HG02678 (cell line): ENCODE measurements around the gene TGM2.

Experiments used
- ATAC-seq: cut with Tn5 transposase; IDR thresholded peaks from one replicate; pipeline ENCODE4 v1.9.1; 2021; ENCODE audit warnings: mild to moderate bottlenecking, moderate library complexity; ENCODE audit not compliant: unreplicated experiment

The TGM2 gene

DNA sequence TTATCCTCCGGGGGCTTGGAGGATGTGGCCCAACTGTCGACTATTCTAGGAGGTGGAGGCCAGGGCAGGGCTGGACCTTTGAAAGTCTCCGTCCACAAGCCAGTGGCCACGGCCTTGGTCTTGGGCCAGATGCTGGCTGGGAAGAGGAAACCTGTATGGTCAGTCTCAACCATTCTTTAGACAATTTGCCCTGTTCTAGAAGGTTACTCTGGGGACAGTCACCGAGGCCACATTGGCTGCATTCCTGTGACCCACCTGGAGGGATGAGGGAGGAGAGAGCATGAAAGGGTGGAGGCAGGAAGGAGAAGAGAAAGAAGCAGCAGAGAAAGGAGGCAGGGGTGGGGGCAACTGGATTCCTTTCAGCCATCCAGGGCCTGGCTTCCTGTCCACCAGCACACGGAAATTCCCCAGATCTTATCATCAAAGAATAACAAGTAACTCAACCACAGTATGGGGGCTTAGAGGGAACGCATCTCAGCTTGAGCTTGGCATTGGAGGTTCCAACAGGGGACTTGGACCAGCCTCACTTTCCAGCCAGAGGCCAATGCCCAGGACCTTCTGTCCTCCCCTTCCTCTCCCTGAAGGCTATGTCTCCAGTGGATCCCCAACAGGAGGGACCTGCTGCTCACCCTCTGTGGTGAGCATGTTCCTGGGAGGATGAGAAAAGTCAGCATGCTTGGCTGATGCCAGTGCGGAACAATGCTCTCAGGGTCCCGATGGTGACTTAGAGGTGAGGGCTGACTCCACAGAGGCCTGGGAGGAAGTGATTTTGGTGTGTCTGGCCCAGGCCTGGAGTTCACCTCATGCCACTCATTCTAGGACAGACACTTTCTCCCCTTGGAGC is 30.4 kb downstream of the TGM2 start:
- no peak for ATAC-seq

DNA sequence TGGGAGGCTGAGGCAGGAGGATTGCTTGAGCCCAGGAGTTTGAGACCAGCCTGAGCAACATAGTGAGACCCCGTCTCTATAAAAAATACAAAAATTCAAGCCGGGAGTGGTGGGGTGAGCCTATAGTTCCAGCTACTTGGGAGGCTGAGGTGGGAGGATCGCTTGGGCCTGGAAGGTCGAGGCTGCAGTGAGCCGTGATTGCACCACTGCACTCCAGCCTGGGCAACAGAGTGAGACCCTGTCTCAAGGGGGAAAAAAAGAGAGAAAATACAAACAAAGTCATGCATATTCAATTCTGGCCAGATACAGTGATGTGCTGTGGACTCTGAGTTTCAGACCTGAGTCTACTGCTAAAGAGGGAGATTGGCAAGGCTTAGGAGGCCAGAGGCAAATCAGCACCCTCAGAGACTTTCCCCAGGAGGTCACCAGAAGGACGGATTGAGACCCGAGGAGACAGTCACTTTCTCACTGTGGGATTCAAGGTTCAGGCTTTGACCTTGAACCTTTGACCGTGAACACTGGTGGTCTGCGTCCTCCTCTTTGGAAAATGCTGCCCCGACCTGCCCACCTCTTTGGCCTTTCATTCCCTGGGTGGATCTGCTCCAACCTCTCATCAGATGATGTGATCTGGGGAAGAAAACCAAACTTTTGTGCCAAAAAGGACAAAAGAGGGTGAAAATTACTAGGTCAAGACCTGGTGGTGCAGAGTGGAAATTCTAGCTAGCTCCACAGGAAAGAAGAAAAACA is 31.2 kb downstream of the TGM2 start:
- ATAC-seq = no peak

DNA sequence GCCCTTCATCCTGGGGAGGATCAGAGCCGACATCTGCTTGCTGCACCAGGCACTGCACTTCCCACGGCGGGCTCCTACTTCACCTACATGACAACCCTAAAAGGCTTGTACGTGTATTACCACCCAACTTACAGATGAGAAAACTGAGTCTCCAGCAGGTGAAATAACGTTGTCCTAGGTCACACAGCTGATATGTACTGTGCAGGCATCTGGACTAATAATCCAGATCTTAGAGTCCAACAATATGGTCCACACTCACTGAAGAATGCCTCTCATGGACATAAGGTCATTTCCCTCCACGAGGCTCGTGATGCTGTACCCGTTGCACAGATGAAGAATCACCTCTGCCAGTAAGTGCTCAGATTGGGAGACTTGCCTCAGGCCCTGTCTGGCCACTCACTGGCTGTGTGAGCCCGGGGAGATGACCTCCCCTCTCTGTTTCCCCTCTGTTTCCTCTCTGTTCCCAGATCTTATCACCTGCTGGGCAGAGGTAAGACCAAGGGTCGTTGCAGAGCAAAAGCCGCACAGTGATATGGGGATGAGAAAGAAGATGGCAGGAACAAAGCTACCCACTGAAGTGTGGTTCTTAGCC is 32.1 kb downstream of the TGM2 start:
- no peak for ATAC-seq

DNA sequence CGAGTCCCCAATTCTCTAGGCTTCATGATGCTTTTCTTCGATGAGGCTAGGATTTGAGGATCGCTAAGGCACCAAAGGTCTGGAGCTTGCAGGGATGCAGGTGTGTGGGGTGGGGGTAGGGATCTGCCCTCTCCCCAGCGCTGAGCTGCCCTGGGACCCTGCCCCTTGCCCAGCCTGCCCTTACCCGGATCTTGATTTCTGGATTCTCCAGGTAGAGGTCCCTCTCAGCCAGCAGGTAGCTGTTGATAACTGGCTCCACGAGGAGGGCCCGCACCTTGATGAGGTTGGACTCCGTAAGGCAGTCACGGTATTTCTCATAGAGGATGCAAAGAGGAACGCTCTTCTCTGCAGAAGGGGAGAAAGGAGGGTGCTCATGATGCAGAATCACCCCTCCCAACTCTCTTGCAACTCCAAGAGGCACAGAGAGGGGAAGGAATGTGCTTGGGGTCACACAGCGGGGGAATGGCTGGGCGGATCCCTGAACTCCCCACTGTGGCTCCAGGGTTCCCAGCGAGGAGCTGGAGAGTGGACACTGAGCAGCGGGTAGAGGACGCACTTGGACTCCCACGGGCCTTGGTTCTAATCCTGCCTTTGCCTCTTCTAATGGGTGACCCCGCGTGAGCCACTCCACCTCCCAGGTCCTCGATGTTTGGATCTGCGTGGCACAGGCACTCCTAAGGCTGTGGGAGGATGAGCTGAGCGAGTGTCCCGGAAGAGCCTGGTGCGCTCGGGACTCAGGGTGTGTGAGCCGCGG is 32.7 kb downstream of the TGM2 start:
- no peak for ATAC-seq

DNA sequence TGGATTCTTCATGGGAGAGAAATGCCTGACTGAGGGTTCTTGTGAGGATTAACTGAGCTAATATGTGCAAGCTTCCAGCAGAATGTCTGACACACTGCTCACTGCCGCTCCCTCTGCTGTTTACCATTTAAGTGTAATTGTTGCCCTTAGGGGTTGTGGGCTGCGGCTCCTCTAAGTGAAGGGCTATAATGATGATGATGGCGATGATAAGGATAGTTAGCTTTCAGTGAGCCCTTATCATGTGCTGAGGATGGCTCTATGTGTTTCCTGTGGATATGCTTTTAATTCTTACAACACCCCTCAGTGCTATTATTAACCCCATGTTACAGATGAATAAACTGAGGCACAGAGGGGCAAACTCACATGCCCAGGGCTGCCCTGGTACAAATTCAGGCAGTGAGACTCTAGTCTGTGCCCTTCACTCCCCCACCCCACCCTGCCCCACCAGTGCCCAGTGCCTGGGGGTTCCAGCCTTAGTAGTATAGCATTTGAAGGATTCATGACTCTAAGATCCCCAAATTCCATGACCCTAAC is 33.4 kb downstream of the TGM2 start:
- ATAC-seq = no peak

DNA sequence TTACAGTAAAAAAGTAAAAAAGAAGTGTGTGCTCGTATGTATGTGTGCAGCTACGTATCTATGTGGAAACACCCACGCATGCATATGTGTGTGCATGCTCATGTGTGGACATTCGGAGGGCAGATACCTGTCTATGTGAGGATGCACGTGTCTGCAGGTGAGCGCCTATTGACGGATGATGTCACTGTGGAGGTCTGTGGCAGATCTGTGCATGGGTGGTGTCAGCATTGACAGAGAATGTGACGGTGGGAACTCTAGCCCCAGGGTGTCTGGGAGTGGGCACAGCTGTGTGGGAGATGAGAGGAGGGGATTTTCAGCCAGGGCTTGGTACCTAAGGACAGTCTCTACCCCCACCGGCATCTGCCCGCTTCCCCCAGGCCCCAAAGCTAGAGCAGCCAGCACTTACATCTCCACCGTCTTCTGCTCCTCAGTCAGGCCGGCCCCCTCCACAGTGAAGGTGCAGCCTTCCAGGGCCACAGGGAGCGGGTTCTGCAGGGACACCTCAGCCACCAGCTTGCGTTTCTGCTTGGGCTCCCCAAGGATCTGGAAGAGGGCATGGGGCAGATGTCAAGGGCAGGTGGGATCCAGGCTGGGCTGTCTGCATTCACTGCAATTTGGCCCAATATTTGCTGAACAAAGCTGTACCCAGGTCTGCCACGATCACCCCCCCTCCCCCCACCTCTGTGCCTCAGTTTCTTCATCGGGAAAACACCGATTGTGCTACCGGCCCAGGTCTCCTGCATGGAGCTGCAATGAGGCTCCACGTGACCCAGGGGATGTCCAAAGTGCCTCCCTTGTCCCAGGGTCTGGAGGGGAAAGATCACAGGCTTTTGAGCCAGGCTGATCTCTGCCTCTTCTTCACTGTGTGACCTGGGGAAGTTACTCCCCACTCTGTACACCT is 34.1 kb downstream of the TGM2 start:
- no peak for ATAC-seq

DNA sequence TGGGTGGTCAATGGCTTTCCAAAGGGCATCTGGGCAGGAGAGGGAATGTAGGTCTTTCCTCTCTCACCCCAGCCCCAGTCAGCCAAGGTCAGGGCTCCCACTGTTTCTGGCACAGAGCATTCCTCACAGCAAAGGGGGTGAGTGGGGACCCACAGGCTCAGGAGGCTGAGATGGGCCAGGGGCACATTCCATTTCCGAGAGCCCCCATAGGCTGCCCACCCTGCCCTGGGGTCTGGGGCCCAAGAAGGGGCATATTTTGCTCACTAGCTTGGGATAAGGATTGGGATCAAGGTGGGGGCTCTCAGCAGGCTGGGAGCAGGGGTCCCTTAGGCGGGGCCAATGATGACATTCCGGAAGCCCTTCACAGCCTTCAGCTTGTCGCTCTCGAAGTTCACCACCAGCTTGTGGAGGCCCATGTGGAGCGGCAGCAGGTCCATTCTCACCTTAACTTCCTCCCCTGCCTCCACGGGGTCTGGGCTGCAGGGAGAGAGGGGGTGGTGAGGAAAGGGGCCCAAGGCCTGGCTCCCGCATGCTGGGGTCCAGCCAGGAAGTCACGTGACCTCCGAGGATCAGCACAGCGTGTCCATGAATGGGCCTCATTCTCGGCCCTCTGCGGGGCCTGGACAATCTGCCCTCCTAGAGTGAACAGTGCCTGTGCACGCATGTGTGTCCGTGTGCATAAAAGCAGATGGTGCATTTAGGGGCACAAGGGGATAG is 35.0 kb downstream of the TGM2 start:
- ATAC-seq = no peak

DNA sequence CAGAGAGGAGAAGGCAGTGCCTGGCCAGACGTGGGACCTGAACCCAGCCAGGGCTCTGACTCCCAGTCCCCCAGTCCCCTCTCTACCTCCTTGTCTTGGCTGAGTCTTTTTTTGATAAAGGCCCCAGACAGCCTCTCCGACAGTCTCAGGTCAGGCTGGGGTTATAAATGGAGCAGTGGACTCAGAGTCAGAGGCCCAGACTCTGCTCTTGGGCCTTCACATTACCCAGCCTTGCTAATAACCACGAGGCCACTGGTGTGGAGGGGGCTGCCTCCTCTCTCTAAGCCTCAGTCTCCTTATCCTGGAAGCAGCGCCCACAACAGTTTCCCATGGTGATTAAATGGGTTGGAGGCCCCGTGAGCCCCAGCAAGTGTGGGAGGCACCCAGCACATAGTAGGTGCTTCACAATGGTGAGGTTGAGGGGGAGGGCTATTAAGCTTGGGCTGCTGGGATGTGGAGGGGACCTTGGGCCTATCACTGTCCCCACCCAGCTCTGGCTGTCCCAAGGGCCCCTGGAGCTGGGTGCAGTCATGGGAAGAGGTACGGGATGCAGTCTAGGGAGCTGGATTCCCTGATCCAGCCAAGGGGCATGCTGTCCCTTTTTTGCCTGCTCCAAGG is 35.7 kb downstream of the TGM2 start:
- no peak for ATAC-seq

DNA sequence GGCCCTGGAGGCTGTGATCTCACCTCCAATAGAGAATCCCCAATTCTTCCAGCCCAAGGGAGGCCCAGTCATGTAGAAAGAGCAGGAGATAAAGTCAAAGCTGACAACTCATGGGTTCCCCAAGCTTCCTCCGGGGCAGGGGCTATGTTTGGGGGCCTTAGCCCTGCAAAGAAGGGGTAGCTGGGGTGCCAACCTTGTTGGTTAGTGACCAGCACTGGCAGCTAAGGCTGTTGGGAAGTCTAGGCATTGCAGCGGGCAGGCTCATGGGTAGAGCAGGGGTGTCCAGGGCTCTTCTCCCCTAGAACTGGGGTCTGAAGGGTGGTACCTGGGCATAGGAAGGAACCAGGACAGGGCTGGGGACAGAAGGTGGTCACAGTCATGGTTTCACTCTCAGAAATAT is 36.4 kb downstream of the TGM2 start:
- no peak for ATAC-seq

DNA sequence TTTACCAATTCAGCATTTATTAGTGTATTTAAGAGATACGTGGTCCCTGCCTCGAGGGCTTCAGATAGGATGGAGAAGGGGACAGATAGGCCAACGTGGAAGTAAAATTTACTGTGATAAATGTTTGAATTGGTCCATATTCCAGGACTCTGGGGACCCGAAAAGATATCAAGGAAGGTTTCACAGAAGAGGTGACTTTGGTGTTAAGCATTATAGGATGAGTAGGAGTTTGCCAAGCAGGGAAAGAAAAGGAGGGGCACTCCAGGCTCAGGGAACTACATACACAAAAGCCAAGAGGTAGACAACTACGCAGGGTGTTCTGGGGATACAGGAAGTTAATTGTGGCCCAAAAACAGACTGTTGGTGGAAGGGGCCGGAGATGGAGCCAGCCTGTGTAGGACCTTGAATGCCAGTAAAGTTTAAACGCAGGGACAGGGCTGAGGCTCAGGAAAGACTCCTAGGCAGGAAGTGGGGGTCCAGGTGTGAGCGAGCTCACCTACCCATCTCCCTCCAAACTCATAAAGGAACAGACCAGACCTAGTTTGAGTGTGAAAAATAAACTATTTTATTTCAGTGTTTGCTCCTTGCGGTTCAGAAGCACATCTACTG is 37.0 kb downstream of the TGM2 start:
- ATAC-seq = no peak

DNA sequence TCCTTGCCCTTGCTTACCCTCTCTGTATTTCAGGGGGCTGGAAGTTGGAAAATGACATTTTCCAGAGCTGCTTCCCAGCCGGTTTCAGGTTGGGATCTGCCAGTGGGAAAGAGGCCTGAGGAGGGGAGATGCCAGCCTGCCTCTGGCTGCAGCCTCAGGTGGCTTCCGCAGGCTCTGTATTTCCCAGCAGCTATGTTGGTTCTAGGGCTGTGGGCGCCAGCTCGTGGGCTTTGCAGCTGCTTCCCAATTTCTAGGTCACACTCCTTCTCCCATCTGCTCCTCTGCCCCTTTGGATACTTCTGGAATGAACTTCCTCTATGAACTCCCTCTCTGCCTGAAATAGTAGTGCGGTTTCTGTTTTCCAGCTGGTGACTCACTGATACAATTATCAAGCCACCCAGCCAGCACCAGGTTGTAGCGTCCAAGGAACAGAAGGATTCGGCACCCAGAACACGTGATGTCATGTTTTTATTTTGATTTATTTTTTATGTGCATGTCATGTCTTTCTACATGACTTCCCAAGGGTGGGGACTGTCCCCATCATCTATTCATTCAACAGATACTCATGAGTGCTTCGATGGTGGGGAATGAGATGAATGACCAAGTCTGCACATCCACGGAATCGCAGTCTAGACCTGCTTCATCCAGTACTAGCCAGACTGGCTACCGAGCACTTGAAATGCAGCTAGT is 38.0 kb downstream of the TGM2 start:
- ATAC-seq = no peak

DNA sequence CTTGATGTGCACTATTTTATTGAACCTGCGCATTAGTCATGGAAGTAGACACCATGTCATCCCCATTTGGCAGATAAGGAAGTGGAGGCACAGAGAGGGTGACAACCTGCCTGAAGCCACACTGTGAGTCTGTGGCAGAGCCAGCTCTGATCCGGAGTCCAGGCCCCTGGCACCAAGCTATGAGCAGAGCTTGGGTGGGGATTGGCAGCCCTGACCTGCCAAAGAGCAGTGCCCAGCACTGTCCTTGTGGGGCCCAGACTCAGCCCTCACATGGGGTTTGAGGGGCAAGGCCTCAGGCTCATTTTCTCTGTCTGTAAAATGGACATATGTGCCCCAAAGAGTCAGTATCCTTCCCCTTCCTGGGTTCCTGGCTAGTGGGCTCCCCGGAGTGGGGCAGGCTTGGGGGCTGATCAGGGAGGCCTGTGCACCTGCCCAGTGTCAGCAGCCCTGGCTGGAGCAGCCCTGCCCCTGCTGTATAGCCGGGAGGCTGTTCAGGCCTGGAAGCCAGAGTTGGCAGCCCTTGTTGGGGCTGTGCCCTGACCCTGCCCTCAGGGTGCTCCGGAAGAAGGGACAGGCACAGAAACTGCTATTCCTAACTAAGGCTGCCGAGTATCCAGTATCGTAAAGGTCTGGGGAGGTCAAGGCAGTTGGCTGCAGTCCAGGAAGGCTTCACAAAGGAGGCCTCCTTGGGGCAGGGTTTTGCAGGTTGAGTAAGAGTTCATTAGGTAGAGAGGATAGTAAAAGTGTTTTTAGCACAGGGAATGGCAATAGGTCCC is 38.7 kb downstream of the TGM2 start:
- no peak for ATAC-seq

DNA sequence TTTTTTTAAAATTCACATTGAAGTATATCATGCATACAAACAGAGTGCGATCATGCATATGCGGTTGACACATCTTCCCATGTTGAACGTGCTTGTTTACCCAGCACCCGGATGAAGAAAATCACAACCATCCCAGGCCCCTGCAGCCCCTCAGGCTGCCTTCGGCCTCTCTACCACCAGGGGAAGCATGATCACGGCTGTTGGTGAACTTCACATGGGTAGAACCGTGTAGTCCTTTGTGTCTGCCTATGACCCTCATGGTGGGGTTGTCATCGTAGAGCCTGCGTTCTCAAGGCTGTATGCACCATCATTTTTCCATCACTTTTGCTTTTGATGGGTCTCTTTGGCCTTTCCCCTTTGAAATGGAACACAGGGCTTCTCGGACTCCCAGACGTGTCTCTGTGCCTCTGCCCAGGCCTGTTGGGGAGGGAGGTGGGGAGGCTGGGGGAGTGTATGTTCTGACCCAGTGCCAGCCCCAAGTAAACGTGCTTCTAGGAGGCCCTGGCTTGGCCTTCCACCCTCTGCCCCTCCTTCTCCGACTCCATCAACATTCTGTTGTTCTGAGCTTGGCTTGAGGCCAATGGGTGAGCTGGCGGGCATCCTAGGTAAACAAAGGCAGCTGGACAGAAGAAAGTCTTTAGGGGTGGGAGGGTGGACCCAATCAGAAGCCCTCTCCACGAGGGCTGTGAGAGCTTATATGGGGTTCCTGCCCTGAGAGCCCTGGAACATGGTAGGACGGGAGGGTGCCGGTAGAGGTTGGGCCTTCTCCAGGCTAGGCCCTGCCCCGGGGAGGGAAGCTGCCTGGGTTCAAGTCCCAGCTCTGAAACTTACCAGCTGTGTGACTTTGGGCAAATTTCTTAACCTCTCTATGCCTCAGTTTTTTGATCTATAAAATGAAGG is 39.7 kb downstream of the TGM2 start:
- no peak for ATAC-seq

DNA sequence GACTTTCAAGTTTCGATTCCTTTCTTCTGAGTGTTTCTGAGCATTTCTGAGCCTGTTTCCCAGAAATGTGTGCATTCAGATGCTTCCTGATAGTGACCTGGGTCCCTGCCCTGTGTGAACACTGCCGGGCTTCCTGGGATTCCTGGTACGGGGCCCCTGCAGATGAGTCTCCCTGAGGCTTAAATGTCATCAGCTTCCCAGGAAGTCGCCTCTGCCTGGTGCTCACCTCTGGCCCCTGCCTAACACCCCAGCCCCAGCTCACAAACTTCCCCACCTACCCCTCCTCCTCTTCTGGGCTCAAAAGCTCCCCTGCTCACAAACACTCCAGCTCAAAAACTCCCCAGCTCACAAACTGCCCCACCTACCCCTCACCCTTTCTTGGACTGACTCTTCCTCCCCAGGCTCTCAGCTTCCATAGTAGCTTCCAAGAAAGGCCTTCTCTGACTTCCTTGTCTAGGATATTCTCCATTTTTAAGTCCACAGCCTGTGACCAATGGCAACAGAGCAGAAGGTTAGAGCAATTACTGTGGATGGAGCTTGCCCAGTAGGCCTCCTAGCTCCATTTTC is 42.0 kb downstream of the TGM2 start:
- ATAC-seq = no peak

DNA sequence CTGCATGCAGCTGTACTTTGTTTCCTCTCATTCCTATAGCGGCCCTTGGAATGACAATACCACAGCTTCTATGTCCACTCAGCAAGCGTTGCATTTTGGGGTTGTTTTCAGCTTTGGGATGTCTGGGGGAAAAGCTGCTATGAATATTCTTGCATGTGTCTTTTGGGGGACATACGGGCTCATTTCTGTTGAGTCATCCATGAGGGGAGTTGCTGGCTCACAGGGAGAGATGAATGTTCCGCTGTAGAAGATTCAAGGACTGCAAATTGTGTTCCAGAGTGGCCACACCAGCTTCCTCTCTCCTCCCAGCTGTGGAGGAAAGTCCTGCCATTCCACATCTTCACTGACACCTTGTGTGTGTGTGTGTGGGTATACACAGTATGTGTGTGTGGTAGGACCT is 43.3 kb downstream of the TGM2 start:
- ATAC-seq = no peak

DNA sequence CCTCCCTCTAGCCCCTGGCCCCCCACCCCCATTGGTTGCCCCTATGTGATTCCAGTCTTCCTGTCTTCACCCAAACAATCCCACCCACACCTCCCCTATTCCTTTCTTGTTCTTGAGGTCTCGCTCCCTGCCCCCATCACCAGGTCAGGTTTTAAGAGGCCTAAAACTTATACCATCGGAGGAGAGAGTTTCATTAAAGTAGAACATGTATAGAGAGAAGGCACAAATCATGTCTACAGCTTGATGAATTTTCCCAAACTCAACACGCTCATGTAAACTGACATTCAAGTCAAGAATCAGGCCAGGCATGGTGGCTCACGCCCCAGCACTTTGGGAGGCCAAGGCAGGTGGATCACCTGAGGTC is 44.5 kb downstream of the TGM2 start:
- ATAC-seq = no peak
